Fibroblast of lung (primary cell): ENCODE data around the gene NTSR1.

Experiments
- EZH2 ChIP-seq: IDR thresholded peaks from 2 replicates; pipeline ENCODE4 v1.5.1; 2012; ENCODE audit warnings: low read length, control low read depth, mild to moderate bottlenecking; ENCODE audit errors: missing control alignments
- TF ChIP-seq, protein P1 (sequence below), 2 donors: IDR thresholded peaks in 1 of 2; conservative IDR thresholded peaks in 1 of 2; 1 replicate in 1 of 2; 2 replicates in 1 of 2; pipeline ENCODE4 v1.5.1; 2011 to 2012; ENCODE audit warnings: low read length in 2 of 2, control low read depth in 1 of 2, inconsistent platforms in 1 of 2, low read depth in 1 of 2, mild to moderate bottlenecking in 1 of 2

DNA sequence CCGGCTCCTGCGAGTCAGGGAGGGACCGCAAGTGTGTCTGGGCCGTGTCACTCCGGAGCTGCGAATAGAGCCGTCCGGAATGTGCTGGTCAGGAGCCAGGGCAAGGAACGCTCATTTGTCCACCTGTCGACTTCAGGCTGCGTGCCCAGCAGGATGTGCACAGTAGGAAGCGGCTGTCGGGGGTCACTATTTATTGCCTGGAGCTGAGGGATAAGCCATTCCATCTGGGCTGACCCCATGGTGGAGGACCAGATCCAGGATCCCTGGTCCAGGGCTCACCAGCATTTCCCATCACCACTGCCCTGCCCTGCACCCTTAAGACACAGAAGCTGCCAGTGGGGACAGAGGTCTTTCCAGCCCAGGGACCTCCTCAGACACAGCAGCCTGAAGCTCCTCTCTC lies 14.7 kb downstream of the NTSR1 start:
- no peak for TF ChIP-seq EZH2
- TF ChIP-seq, protein P1, sequence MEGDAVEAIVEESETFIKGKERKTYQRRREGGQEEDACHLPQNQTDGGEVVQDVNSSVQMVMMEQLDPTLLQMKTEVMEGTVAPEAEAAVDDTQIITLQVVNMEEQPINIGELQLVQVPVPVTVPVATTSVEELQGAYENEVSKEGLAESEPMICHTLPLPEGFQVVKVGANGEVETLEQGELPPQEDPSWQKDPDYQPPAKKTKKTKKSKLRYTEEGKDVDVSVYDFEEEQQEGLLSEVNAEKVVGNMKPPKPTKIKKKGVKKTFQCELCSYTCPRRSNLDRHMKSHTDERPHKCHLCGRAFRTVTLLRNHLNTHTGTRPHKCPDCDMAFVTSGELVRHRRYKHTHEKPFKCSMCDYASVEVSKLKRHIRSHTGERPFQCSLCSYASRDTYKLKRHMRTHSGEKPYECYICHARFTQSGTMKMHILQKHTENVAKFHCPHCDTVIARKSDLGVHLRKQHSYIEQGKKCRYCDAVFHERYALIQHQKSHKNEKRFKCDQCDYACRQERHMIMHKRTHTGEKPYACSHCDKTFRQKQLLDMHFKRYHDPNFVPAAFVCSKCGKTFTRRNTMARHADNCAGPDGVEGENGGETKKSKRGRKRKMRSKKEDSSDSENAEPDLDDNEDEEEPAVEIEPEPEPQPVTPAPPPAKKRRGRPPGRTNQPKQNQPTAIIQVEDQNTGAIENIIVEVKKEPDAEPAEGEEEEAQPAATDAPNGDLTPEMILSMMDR (conservative IDR thresholded peaks at IDR 0.05 in 1 of 2, IDR thresholded peaks at IDR 0.05 in 1 of 2; ENCODE audit: low read depth in 1 of 2, low read length in 2 of 2): no peak
